HG03066 (cell line): Measurements from ENCODE around the gene PEX26.
"Not testable (repeated sequence)": the region's sequence is repeated elsewhere in the genome, so short reads cannot be mapped to it uniquely, and the experiment has no call there.

Experiments
- ATAC-seq: cut with Tn5 transposase; IDR thresholded peaks from one replicate; pipeline ENCODE4 v1.9.1; 2021; ENCODE audit warnings: low read depth; ENCODE audit not compliant: unreplicated experiment

PEX26 gene

GRCh38 chr22:18114976-18115652, 37.3 kb downstream of the PEX26 start:
- ATAC-seq: no peak

GRCh38 chr22:18115906-18116371, 38.1 kb downstream of the PEX26 start:
- ATAC-seq: no peak

GRCh38 chr22:18116634-18117033, 38.8 kb downstream of the PEX26 start:
- ATAC-seq: no peak

GRCh38 chr22:18118345-18118915, 40.6 kb downstream of the PEX26 start:
- no peak for ATAC-seq

GRCh38 chr22:18119409-18120110, 41.8 kb downstream of the PEX26 start:
- ATAC-seq: no peak

- no peak for ATAC-seq
Measured at GRCh38 chr22:18120857-18121256, 43.1 kb downstream of the PEX26 start.

GRCh38 chr22:18121506-18121905, 43.7 kb downstream of the PEX26 start:
- ATAC-seq: no peak

GRCh38 chr22:18121954-18122554, 44.3 kb downstream of the PEX26 start:
- ATAC-seq: no peak

- ATAC-seq: not testable (repeated sequence)
Measured at GRCh38 chr22:18123476-18124025, 45.8 kb downstream of the PEX26 start.

GRCh38 chr22:18126606-18127005, 48.8 kb downstream of the PEX26 start:
- no peak for ATAC-seq

- ATAC-seq: no peak
Measured at GRCh38 chr22:18130018-18130417, 52.2 kb downstream of the PEX26 start.

- no peak for ATAC-seq
Measured at GRCh38 chr22:18130699-18131429, 53.1 kb downstream of the PEX26 start.

- ATAC-seq: no peak
Measured at GRCh38 chr22:18133452-18133851, 55.7 kb downstream of the PEX26 start.

- no peak for ATAC-seq
Measured at GRCh38 chr22:18136563-18137320, 59.0 kb downstream of the PEX26 start.

GRCh38 chr22:18141004-18141403, 63.2 kb downstream of the PEX26 start:
- ATAC-seq: not testable (repeated sequence)

GRCh38 chr22:18144105-18144504, 66.3 kb downstream of the PEX26 start:
- no peak for ATAC-seq

GRCh38 chr22:18145676-18146388, 68.0 kb downstream of the PEX26 start:
- no peak for ATAC-seq

- no peak for ATAC-seq
Measured at GRCh38 chr22:18146389-18146753, 68.6 kb downstream of the PEX26 start.

GRCh38 chr22:18147791-18148190, 70.0 kb downstream of the PEX26 start:
- no peak for ATAC-seq
